Mesenteric fat pad (tissue), 1 donor: ENCODE data around the gene L1TD1. TPM values are rescaled to one million over a fixed set of nuclear protein-coding genes. Genes with fewer than 3 reads are reported as not detected.
"Not testable (repeated sequence)": the region's sequence is repeated elsewhere in the genome, so short reads cannot be mapped to it uniquely, and the experiment has no call there.

ENCODE experiments used
- DNase-seq: peaks from one replicate; pipeline ENCODE4 v3.0.0-alpha.2; 2020; ENCODE audit warnings: low spot score
- total RNA-seq: library from RNA; stranded (reverse); fragmentation: NEBNext Ultra II Directional; extraction: Animal tissue kit (Norgen Biotek cat#: 25700); gene quantifications from one replicate; pipeline ENCODE4 v1.2.1, GENCODE V29; 2021
- donor health status: DM: yes; HTN: yes; CAD: no.

The L1TD1 gene
- total RNA-seq, 1 donor from 2014 or later = 0.42 TPM

- no peak for DNase-seq
Observed at GRCh38 chr1:62198069-62198780, 3.6 kb downstream of the L1TD1 start.

DNA sequence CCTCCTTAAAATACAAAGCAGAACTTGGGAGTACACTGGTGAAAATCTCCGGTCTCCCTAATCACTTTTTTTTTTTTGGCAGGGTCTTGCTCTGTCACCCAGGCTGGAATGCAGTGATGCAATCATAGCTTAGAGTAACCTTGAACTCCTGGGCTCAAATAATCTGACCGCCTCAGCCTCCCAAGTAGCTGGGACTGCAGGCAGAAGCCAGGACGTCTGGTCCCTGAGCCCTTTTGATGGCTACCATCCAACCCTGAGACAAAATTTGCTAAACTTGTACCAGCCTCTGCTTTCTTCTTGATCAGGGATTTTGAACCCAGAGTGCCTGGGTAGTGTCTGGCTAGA lies 4.1 kb downstream of the L1TD1 start:
- DNase-seq = no peak

GRCh38 chr1:62207187-62207586 lies 12.5 kb downstream of the L1TD1 start:
- DNase-seq = no peak

GRCh38 chr1:62208087-62208486 lies 13.4 kb downstream of the L1TD1 start:
- no peak for DNase-seq

DNA sequence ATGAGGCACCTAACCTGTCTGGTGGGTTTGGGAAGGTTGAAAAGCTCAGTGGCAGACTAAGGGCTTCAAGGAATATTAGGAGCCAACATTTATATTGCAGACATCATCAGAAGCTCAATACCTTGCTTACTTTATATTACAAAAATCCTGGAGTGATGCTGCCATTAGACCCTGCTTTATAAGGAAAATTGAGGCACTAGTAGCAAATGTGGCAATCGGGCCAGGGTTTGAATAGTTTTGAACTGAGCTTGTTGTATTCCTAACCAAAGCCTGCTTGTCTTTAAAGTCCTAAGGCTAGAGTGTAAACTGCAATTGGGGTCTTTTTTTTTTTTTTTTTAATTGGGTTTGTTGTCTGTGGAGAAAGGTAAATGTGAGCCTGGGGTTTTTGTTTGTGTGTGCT lies 14.3 kb downstream of the L1TD1 start:
- no peak for DNase-seq

DNA sequence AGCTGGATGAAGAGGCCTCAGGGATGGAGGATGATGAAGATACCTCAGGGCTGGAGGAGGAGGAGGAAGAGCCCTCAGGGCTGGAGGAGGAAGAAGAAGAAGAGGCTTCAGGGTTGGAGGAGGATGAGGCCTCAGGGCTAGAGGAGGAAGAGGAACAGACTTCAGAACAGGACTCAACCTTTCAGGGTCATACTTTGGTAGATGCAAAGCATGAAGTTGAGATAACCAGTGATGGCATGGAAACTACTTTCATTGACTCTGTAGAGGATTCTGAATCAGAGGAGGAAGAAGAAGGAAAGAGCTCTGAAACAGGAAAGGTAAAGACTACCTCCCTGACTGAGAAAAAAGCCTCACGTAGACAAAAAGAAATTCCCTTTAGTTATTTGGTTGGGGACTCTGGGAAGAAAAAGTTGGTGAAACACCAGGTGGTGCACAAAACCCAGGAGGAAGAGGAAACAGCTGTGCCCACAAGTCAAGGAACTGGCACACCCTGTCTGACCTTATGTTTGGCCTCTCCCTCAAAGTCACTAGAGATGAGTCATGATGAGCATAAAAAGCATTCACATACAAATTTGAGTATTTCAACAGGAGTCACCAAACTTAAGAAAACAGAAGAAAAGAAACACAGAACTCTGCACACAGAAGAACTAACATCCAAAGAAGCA lies 15.4 kb downstream of the L1TD1 start:
- DNase-seq = no peak

DNA sequence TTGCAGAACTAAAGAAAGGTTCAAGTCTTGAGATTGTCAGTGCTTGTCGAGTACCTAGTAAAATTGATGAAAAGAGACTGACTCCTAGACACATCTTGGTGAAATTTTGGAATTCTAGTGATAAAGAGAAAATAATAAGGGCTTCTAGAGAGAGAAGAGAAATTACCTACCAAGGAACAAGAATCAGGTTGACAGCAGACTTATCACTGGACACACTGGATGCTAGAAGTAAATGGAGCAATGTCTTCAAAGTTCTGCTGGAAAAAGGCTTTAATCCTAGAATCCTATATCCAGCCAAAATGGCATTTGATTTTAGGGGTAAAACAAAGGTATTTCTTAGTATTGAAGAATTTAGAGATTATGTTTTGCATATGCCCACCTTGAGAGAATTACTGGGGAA lies 16.3 kb downstream of the L1TD1 start:
- no peak for DNase-seq

GRCh38 chr1:62212411-62212810 lies 17.8 kb downstream of the L1TD1 start:
- DNase-seq = no peak

DNA sequence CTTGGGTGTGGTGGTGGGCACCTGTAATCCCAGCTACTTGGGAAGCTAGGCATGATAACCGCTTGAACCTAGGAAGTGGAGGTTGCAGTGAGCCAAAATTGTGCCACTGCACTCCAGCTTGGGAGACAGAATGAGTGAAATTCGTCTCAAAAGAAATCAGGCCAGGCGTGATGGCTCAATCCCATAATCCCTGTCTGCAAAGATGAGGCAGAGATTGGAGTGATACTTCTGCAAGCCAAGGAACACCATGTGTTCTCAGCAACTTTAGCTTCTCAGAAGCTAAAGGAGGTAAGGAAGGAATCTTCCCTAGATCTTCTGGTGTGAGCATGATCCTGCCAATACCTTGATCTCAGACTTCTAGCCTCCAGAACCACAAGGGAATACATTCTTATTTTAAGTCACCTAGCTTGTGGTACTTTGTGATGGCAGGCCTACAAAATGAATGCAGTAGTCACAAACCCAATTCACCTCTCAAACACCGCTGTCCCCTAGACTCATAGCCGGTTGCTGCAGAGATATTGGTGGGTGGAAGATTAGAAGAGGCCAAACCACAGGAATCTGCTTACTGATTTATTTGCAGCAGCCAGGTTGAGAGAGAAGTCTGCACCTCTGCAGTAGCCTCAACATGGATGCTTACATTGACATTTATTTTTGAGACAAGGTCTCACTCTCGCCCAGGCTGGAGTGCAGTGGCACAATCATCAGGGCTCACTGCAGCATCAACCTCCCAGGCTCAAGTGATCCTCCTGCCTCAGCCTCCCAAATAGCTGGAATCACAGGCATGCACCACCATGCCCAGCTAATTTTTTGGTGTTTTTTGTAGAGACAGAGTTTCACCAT lies 18.6 kb downstream of the L1TD1 start:
- DNase-seq = peak; percentile 59

DNA sequence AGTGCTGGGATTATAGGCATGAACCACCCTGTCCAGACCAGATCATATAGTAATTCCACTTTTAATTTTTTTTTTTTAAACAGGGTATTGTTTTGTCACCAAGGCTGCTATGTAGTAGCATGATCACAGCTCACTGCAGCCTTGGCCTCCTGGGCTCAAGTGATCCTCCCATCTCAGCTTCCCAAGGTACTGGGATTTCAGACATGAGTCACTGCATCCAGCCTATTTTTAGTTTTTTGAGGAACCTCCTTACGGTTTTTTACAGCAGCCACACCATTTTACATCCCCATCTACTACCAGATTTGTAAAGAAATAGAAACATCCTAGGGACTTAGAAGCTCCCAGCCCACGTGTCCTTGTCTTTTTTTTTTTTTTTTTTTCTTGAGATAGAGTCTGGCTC lies 24.0 kb downstream of the L1TD1 start:
- DNase-seq = no peak

GRCh38 chr1:62220456-62220855 lies 25.8 kb downstream of the L1TD1 start:
- not testable (repeated sequence) for DNase-seq

GRCh38 chr1:62221171-62221570 lies 26.5 kb downstream of the L1TD1 start:
- DNase-seq = no peak

DNA sequence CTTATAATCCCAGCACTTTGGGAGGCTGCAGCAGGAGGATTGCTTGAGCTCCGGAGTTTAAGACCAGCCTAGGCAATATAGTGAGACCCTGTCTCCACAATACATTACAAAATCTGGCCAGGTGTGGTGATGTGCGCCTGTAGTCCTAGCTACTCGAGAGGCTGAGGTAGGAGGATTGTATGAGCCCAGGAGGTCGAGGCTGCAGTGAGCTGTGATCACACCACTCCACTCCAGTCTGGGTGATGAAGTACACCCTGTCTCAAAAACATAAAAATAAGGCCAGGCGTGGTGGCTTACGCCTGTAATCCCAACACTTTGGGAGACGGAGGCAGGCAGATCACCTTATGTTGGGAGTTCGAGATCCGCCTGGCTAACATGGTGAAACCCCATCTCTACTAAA lies 27.7 kb downstream of the L1TD1 start:
- DNase-seq = no peak

DNA sequence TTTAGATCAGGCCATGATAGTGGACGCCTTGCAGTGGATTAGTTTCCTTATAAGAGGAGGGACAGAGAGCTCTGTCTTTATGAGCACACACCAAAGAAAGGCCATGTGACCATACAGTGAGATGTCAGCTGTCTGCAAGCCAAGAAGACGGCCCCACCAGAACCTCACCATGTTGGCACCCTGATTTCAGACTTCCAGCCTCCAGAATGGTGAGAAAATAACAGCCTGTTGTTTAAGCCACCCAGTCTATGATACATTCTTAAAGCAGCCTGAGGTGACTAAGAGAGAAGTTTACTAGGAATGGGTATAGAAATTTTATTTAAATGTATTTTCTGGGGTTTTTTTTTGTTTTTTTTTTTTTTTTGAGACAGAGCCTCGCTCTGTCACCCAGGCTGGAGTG lies 29.5 kb downstream of the L1TD1 start:
- no peak for DNase-seq

DNA sequence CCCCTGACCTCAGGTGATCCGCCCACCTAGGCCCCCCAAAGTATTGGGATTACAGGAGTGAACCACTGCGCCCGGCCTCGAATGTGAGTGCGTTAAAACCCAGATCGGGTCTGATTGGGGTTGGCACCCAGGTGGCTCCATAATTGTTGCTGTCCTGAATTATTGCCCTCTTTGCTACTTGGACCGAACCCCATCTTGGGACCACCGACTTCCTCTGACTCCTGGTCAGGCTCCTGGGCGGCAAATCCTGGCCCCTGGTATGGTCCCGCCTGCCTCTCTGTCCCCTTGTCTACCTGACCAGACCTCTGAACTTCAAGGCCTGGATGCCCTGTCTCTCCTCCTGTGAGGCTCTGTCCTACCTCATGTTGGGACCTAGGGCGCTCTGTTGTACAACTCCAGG lies 32.8 kb downstream of the L1TD1 start:
- peak; percentile 69 for DNase-seq

DNA sequence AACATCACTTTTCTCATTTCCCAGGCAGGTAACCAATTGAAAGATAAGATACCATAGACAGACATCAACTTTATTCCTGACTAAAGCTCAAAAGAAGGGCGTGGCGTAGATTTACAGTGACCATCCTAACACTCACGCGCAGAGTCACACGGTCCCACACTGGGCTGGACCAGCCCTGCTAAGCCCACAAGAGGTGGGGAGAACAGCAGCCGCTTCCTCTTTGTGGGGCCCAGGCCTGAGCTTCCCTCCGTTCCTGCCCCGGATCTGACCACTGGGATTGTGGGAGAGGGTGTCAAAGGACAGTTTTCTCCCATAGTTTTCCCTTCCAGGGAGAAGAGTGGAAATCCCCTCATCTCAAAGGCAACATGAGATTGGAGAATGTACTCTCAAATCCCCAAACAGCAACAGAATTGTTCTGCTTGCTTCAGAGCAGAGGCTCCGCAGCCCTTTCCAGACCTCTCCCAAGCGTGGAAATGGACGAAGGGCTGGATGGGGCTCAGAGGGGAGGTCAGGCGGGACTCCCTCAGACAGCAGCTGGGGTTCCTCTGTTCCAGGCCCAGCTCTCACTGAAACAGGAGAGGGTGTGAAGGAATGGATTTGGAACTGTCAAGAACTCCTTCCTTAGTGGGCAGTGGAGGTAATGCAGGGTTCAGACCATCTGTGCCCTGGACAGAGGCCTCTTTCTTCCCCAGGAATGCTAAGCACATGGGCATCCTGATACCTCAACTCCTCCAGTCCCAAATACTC lies 33.7 kb downstream of the L1TD1 start:
- DNase-seq = peak; percentile 51

- DNase-seq = peak; percentile 28
Observed at GRCh38 chr1:62228883-62229187, 34.2 kb downstream of the L1TD1 start.

DNA sequence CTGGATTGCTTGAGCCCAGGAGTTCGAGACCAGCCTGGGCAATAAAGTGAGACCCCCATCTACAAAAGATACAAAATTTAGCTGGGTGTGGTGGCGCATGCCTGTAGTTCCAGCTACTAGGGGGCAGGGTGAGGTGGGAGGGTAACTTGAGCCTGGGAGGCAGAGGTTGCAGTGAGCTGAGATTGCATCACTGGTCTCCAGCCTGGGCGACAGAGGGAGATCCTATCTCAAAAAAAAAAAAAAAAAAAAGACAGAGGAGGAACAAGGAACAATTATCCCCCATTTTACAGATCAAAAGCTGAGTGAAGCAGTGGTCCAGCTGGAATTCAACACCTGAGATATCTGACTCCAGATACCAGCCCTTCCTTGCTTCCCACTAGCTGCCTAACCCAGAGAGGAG lies 34.8 kb downstream of the L1TD1 start:
- no peak for DNase-seq

DNA sequence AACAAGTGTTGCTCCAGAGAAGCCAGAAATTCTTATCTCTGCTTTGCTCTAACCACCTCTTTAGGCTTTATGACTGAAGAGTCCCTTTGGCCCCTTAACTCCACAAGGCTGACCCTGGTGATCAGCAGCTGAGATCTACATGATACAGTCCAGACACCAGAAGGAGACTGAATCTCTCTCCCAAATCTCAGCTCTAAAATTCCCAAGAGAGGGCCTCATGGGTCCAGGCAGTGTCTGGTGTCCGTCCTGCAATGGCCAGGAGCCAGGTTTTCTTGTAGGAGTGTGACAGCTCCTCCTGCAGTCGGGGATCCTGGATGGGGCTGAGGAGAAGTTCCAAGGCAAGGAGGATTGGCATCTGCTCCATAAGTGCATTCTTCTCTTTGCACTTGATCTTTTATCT lies 35.3 kb downstream of the L1TD1 start:
- no peak for DNase-seq

GRCh38 chr1:62230718-62231117 lies 36.1 kb downstream of the L1TD1 start:
- no peak for DNase-seq

DNA sequence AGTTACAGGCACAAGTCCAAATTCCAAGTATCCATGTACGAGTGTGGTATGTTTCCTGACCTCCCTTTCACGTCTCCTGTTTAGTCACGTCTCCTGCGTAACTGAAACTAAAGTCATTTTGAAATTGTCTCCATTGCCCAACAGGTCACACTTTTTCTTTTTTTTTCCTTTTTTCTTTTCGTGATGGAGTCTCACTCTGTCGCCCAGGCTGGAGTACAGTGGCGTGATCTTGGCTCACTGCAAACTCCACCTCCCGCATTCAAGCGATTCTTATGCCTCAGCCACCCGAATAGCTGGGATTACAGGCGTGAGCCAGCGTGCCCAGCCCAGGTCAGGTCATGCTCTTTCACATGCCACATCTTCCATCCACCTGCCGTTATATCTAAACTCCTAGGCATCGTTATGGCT lies 38.2 kb downstream of the L1TD1 start:
- DNase-seq = no peak

DNA sequence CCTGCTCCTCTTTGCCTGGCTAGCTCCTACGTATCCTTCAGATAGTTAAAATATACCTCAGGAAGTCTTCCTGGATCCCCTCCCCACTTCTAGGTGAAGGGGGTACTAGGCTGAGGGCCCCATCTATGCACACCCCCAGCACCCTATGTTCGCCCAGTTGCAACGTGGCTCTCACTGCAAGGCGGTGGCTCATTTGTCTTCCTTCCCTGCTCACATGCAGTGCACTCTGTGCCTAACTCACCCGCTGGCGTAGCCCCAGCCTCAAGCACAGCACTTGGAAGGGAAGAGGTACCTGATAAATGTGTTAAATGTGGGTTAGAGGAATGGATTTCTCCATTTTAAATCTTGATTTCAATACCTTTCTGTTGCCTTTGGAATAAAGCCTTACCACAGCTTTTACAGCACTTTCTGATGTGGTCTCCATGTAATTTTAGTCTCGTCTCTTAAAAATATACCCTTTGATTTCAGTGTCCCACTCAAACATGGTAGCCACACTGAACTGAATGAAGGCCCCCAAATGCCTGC lies 39.3 kb downstream of the L1TD1 start:
- no peak for DNase-seq
